Muscle of leg (tissue), 11 donors: ENCODE measurements around the gene RBM33. TPM values are rescaled to one million over a fixed set of nuclear protein-coding genes. Genes with fewer than 3 reads are reported as not detected.

ENCODE experiments used
- DNase-seq: peaks from one replicate; pipeline ENCODE4 v3.0.0; 2013
- H3K27ac ChIP-seq: one replicate; pipeline ENCODE4 v1.5.1; 2013; ENCODE audit warnings: mild to moderate bottlenecking, low read length, control low read depth
- H3K27me3 ChIP-seq: one replicate; pipeline ENCODE4 v1.6.1; 2013; ENCODE audit warnings: low read length; ENCODE audit not compliant: control insufficient read depth, insufficient read depth
- H3K36me3 ChIP-seq: one replicate; pipeline ENCODE4 v1.6.1; 2013; ENCODE audit warnings: low read length; ENCODE audit not compliant: control insufficient read depth, insufficient read depth
- H3K4me1 ChIP-seq: one replicate; pipeline ENCODE4 v1.6.1; 2013; ENCODE audit warnings: low read length; ENCODE audit not compliant: control insufficient read depth, insufficient read depth
- H3K4me3 ChIP-seq: one replicate; pipeline ENCODE4 v1.5.1; 2013; ENCODE audit warnings: low read length, control low read depth
- H3K9me3 ChIP-seq: replicated peaks from 2 replicates; pipeline ENCODE4 v1.6.1; 2013; ENCODE audit warnings: low read depth, low read length; ENCODE audit not compliant: control insufficient read depth
- WGBS: methylation state at CpG from one replicate; pipeline ENCODE4 v1.1.5; 2013; ENCODE audit warnings: missing lambda C conversion rate; ENCODE audit not compliant: insufficient coverage; 5-methylcytosine and 5-hydroxymethylcytosine counted together
- polyA plus RNA-seq, 8 donors: library from polyadenylated mRNA; unstranded; fragments of 120-200 nt; gene quantifications; one replicate each; pipeline versions ENCODE4 v1.2.1 to v1.2.3, GENCODE V29; 2013; ENCODE audit warnings: inconsistent platforms in 1 of 8, low replicate concordance in 1 of 8; ENCODE audit not compliant: insufficient read length in 8 of 8, insufficient read depth in 1 of 8
- total RNA-seq: library from RNA; stranded (reverse); fragments of 120-200 nt; gene quantifications from one replicate; pipeline ENCODE4 v1.2.4, GENCODE V29; 2013

Gene RBM33
- total and polyA plus RNA-seq, 9 donors = 18.3 to 46.2 (median 25.6) TPM

GRCh38 chr7:155705623-155706360, 61.3 kb downstream of the RBM33 start:
- WGBS = 97% methylated on average over 15 of the region's 16 CpGs
- no peaks in the 10 kb centered on the region for H3K4me1 ChIP-seq
- DNase-seq = peak; percentile 10
- no peaks in the 10 kb centered on the region for H3K9me3 ChIP-seq
- no peaks in the 10 kb centered on the region for H3K27me3 ChIP-seq
- H3K27ac ChIP-seq = no peak overlapping the region
- H3K36me3 ChIP-seq = peaks cover 51% of the 10 kb centered on the region
- H3K4me3 ChIP-seq = no peak overlapping the region

- Histone ChIP-seq H3K4me1 (no peaks in the 10 kb centered on the region), H3K4me3 (no peak overlapping the region), H3K36me3 (peaks cover 49% of the 10 kb centered on the region), H3K27me3 (no peaks in the 10 kb centered on the region), H3K27ac (no peak overlapping the region), H3K9me3 (no peaks in the 10 kb centered on the region)
- WGBS = 92% methylated on average over 3 of the region's 10 CpGs
- DNase-seq = no peak
Measured at GRCh38 chr7:155706376-155706775, 61.9 kb downstream of the RBM33 start.

- Histone ChIP-seq H3K27ac (no peak overlapping the region), H3K36me3 (peaks cover 58% of the 10 kb centered on the region), H3K4me1 (peaks cover 4% of the 10 kb centered on the region), H3K27me3 (no peaks in the 10 kb centered on the region), H3K9me3 (no peaks in the 10 kb centered on the region), H3K4me3 (no peak overlapping the region)
- no peak for DNase-seq
Measured at GRCh38 chr7:155709453-155709852, 65.0 kb downstream of the RBM33 start.

GRCh38 chr7:155710031-155710430, 65.6 kb downstream of the RBM33 start:
- Histone ChIP-seq H3K9me3 (no peaks in the 10 kb centered on the region), H3K4me3 (no peak overlapping the region), H3K27ac (no peak overlapping the region), H3K27me3 (no peaks in the 10 kb centered on the region), H3K4me1 (peaks cover 4% of the 10 kb centered on the region), H3K36me3 (peaks cover 64% of the 10 kb centered on the region)
- 93% methylated on average over 2 of the region's 6 CpGs for WGBS
- no peak for DNase-seq

GRCh38 chr7:155710530-155710929, 66.1 kb downstream of the RBM33 start:
- no CpG with 5 or more reads among the region's 1 CpG for WGBS
- Histone ChIP-seq H3K9me3 (no peaks in the 10 kb centered on the region), H3K4me1 (peaks cover 4% of the 10 kb centered on the region), H3K27me3 (no peaks in the 10 kb centered on the region), H3K4me3 (no peak overlapping the region), H3K27ac (no peak overlapping the region), H3K36me3 (peaks cover 67% of the 10 kb centered on the region)
- no peak for DNase-seq

- Histone ChIP-seq H3K27ac (no peak overlapping the region), H3K9me3 (no peaks in the 10 kb centered on the region), H3K4me3 (no peak overlapping the region), H3K36me3 (peaks cover 67% of the 10 kb centered on the region), H3K27me3 (no peaks in the 10 kb centered on the region), H3K4me1 (peaks cover 4% of the 10 kb centered on the region)
- 94% methylated on average over 10 of the region's 16 CpGs for WGBS
- no peak for DNase-seq
Measured at GRCh38 chr7:155711081-155711480, 66.6 kb downstream of the RBM33 start.

- Histone ChIP-seq H3K4me1 (peaks cover 4% of the 10 kb centered on the region), H3K4me3 (no peak overlapping the region), H3K36me3 (peaks cover 61% of the 10 kb centered on the region), H3K27me3 (no peaks in the 10 kb centered on the region), H3K27ac (no peak overlapping the region), H3K9me3 (no peaks in the 10 kb centered on the region)
- DNase-seq = no peak
- WGBS = 83% methylated on average over 10 of the region's 10 CpGs
Measured at GRCh38 chr7:155713384-155713783, 68.9 kb downstream of the RBM33 start.

- H3K27me3 ChIP-seq = no peaks in the 10 kb centered on the region
Measured at GRCh38 chr7:155714702-155715101, 70.2 kb downstream of the RBM33 start.

GRCh38 chr7:155715111-155715805, 70.8 kb downstream of the RBM33 start:
- peaks cover 52% of the 10 kb centered on the region for H3K36me3 ChIP-seq
- H3K27me3 ChIP-seq = no peaks in the 10 kb centered on the region
- H3K9me3 ChIP-seq = no peaks in the 10 kb centered on the region
- H3K27ac ChIP-seq = no peak overlapping the region
- WGBS = 90% methylated on average over 2 of the region's 11 CpGs
- H3K4me3 ChIP-seq = no peak overlapping the region
- peak; percentile 17 for DNase-seq
- peaks cover 4% of the 10 kb centered on the region for H3K4me1 ChIP-seq

More at GRCh38 chr7:155714702-155715101, 70.2 kb downstream of the RBM33 start:
- Histone ChIP-seq H3K4me1 (peaks cover 4% of the 10 kb centered on the region), H3K27ac (no peak overlapping the region), H3K4me3 (no peak overlapping the region), H3K9me3 (no peaks in the 10 kb centered on the region), H3K36me3 (peaks cover 54% of the 10 kb centered on the region)
- DNase-seq = no peak
- WGBS = 71% methylated on average over 1 of the region's 6 CpGs

GRCh38 chr7:155717010-155717744, 72.7 kb downstream of the RBM33 start:
- peaks cover 4% of the 10 kb centered on the region for H3K4me1 ChIP-seq
- no peaks in the 10 kb centered on the region for H3K27me3 ChIP-seq
- H3K36me3 ChIP-seq = peaks cover 40% of the 10 kb centered on the region
- H3K4me3 ChIP-seq = no peak overlapping the region
- 97% methylated on average over 6 of the region's 12 CpGs for WGBS
- H3K9me3 ChIP-seq = no peaks in the 10 kb centered on the region
- H3K27ac ChIP-seq = no peak overlapping the region
- DNase-seq = no peak
